HepG2 (cell line): ENCODE data around the gene AIF1. TPM values are rescaled to one million over a fixed set of nuclear protein-coding genes. Genes with fewer than 3 reads are reported as not detected.

ENCODE experiments used
- ATAC-seq: fragments of 200-7000 bp; cut with Tn5 transposase; 3 replicates; pipeline ENCODE4 v1.9.1; 2020; ENCODE audit warnings: mild to moderate bottlenecking, moderate library complexity
- BruUV-seq: library from RNA; stranded (reverse); fragments of 400-500 nt; replicated peaks from 2 replicates; lab custom pipeline; 2021; lab: Mats Ljungman, UMichigan
- CTCF ChIA-PET: fragments of 300-600 bp; formaldehyde crosslinking; extraction: SDS; loops from one replicate; lab custom pipeline; 2021; ENCODE audit warnings: low total read pairs, inconsistent platforms, low intra/inter-chr PET ratio; lab: Yijun Ruan, JAX
- POLR2A ChIA-PET: fragments of 350-600 bp; sonication (Branson Sonifier 250); formaldehyde crosslinking; loops from one replicate; lab custom pipeline; 2020; ENCODE audit warnings: antibody characterized with exemption, inconsistent platforms; lab: Yijun Ruan, JAX
- DNase-seq: peaks from one replicate; pipeline ENCODE4 v3.0.0-alpha.2; 2015; ENCODE audit warnings: low spot score
- FAIRE-seq: peaks from 3 replicates; lab custom pipeline; 2011; peaks lifted over from hg19 to GRCh38; lab: Jason Lieb, UNC
- H2AFZ ChIP-seq: one replicate; pipeline ENCODE4 v1.6.1; 2011; ENCODE audit warnings: low read length, inconsistent platforms
- H3K27ac ChIP-seq: fragments of 300-600 bp; 3 replicates; pipeline ENCODE4 v1.8.0; 2011; ENCODE audit warnings: mixed run types, mild to moderate bottlenecking, mixed read lengths, low read length, inconsistent platforms; ENCODE audit not compliant: insufficient read depth; ENCODE audit errors: extremely low read length
- H3K27me3 ChIP-seq, 2 experiments: fragments of 200-600 bp in 1 of 2; 2 replicates in 1 of 2; 3 replicates in 1 of 2; pipeline versions ENCODE4 v1.6.0 to v1.8.0; 2011; ENCODE audit warnings: low read length in 2 of 2, mild to moderate bottlenecking in 2 of 2, moderate library complexity in 2 of 2, inconsistent platforms in 1 of 2; ENCODE audit not compliant: insufficient read depth in 2 of 2, control insufficient read depth in 1 of 2
- H3K36me3 ChIP-seq, 2 experiments: fragments of 200-600 bp in 1 of 2; replicated peaks in 1 of 2; 2 replicates in 1 of 2; 3 replicates in 1 of 2; pipeline versions ENCODE4 v1.5.1 to v1.8.0; 2011; ENCODE audit warnings: low read length in 2 of 2, inconsistent platforms in 1 of 2; ENCODE audit not compliant: insufficient read depth in 2 of 2, control insufficient read depth in 1 of 2
- H3K4me1 ChIP-seq: 2 replicates; pipeline ENCODE4 v1.5.1; 2012; ENCODE audit warnings: low read length, inconsistent platforms; ENCODE audit not compliant: insufficient read depth
- H3K4me2 ChIP-seq: 2 replicates; pipeline ENCODE4 v1.6.0; 2011; ENCODE audit warnings: low read depth, low read length, inconsistent platforms
- H3K4me3 ChIP-seq, 3 experiments: fragments of 200-600 bp in 1 of 3; sonication (generic), shearing (Covaris generic) in 1 of 3; replicated peaks in 1 of 3; 2 replicates each; pipeline ENCODE4 v1.5.1; 2011 to 2016; ENCODE audit warnings: low read length in 3 of 3, inconsistent platforms in 2 of 3, low read depth in 2 of 3, mild to moderate bottlenecking in 2 of 3, control low read depth in 1 of 3, mixed read lengths in 1 of 3; ENCODE audit not compliant: insufficient read depth in 1 of 3
- H3K79me2 ChIP-seq: one replicate; pipeline ENCODE4 v1.6.1; 2011; ENCODE audit warnings: low read length, inconsistent platforms; ENCODE audit not compliant: insufficient read depth
- H3K9ac ChIP-seq: 2 replicates; pipeline ENCODE4 v1.6.0; 2011; ENCODE audit warnings: mild to moderate bottlenecking, low read depth, low read length, inconsistent platforms; ENCODE audit not compliant: insufficient read depth
- H3K9me3 ChIP-seq: 2 replicates; pipeline ENCODE4 v1.5.1; 2012; ENCODE audit warnings: mild to moderate bottlenecking, low read length
- H4K20me1 ChIP-seq: 2 replicates; pipeline ENCODE4 v1.6.0; 2011; ENCODE audit warnings: inconsistent platforms, mild to moderate bottlenecking, low read length, moderate library complexity; ENCODE audit not compliant: insufficient read depth
- AFF4 ChIP-seq: sonication (generic); formaldehyde crosslinking; IDR thresholded peaks from 2 replicates; pipeline ENCODE4 v1.4.0; 2020; ENCODE audit warnings: missing genetic modification reagents
- AGO2 ChIP-seq: fragments of 200-400 bp; formaldehyde crosslinking; optimal IDR thresholded peaks from 2 replicates; pipeline ENCODE3; 2017; ENCODE audit warnings: mild to moderate bottlenecking, low read depth, low read length, moderate library complexity
- MTF2 ChIP-seq: sonication (generic); formaldehyde crosslinking; IDR thresholded peaks from 2 replicates; pipeline ENCODE4 v1.5.0; 2020; ENCODE audit warnings: missing genetic modification reagents, borderline replicate concordance
- POLR2G ChIP-seq: fragments of 200-400 bp; formaldehyde crosslinking; IDR thresholded peaks from 2 replicates; pipeline ENCODE4 v1.6.1; 2018; ENCODE audit warnings: mild to moderate bottlenecking, low read depth, low read length, moderate library complexity
- RBFOX2 ChIP-seq: fragments of 200-400 bp; formaldehyde crosslinking; IDR thresholded peaks from 2 replicates; pipeline ENCODE4 v1.6.1; 2017; ENCODE audit warnings: low read depth, mild to moderate bottlenecking, low read length
- RBM22 ChIP-seq: fragments of 200-400 bp; formaldehyde crosslinking; optimal IDR thresholded peaks from 2 replicates; pipeline ENCODE3; 2017; ENCODE audit warnings: mild to moderate bottlenecking, low read length, moderate library complexity
- SP4 ChIP-seq: sonication (generic); formaldehyde crosslinking; IDR thresholded peaks from 2 replicates; pipeline ENCODE4 v1.8.1; 2023; ENCODE audit warnings: mild to moderate bottlenecking, missing genetic modification reagents
- SSRP1 ChIP-seq: IDR thresholded peaks from 2 replicates; pipeline ENCODE4 v1.6.1; 2016; ENCODE audit warnings: control low read depth
- ZNF615 ChIP-seq: sonication (generic); formaldehyde crosslinking; IDR thresholded peaks from 2 replicates; pipeline ENCODE4 v1.5.0; 2020; ENCODE audit warnings: mild to moderate bottlenecking, missing genetic modification reagents, borderline replicate concordance
- WGBS: methylation state at CpG from one replicate; pipeline ENCODE4 v1.1.6; 2017; ENCODE audit warnings: low lambda C conversion rate; 5-methylcytosine and 5-hydroxymethylcytosine counted together
- in situ Hi-C: cut with HindIII; loops from 2 replicates; pipeline ENCODE4 v1.10.0; 2017; ENCODE audit warnings: low pct_unique_long_range_greater_than_20kb; ENCODE audit not compliant: extremely low pct_ligation_motif_present
- intact Hi-C: fragments of 100-400 bp; cut with micrococcal nuclease; formaldehyde crosslinking; loops from one replicate; pipeline ENCODE4 v1.10.0; 2022; ENCODE audit not compliant: unreplicated experiment
- polyA plus RNA-seq, 8 experiments: library from polyadenylated mRNA; depleted of rRNA in 3 of 8; stranded (reverse) in 7 of 8; unstranded in 1 of 8; fragments of >200 nt; fragmentation: Illumina TruSeq in 4 of 8; extraction: Trizol in 4 of 8; gene quantifications; 2 replicates each; pipeline versions ENCODE4 v1.2.1 to v1.2.3, GENCODE V29; 2011 to 2016; ENCODE audit warnings: low read depth in 4 of 8, missing spikeins in 1 of 8, mixed read lengths in 1 of 8; ENCODE audit not compliant: insufficient read depth in 1 of 8
- total RNA-seq, 5 experiments: library from RNA; depleted of rRNA; stranded (reverse); fragments of >200 nt; fragmentation: Illumina TruSeq; extraction: Trizol; gene quantifications; 2 replicates each; pipeline ENCODE4 v1.2.3, GENCODE V29; 2016; ENCODE audit warnings: low read depth in 1 of 5

The AIF1 gene
- total and polyA plus RNA-seq, 2 of the 13 experiments (the other 11 are each of a cell fraction or from before 2014, with no cell fraction given), result 1.5 TPM; not detected in 1

- in situ Hi-C loops (no loop called here), intact Hi-C loops (no loop called here)
- no peaks in the 10 kb centered on the region for H3K27me3 ChIP-seq
- WGBS, result 98% methylated on average over 25 of the region's 25 CpGs
- H2AFZ ChIP-seq, result no peak overlapping the region
- ChIA-PET POLR2A (interaction anchor here (1.1 to 2.9 kb wide), 4 partner anchors 9 to 30 kb away, joined by 3 to 11 read pairs (median 7); partner anchors contain the start of genes APOM and C6orf47), CTCF (no interaction called here)
- no peak overlapping the region for H3K9ac ChIP-seq
- peaks cover 76 to 100% of the 10 kb centered on the region in 2 experiments for H3K36me3 ChIP-seq
- H3K4me3 ChIP-seq, result no peak overlapping the region
- no peak overlapping the region for H3K4me2 ChIP-seq
- TF ChIP-seq MTF2 (CRISPR knock-in tag), result no peak
- TF ChIP-seq RBFOX2, result peak; percentile 54
- TF ChIP-seq AFF4, result no peak
- 0 out of 2 replicates have a peak, but pooled peaks have one; percentile 36 for TF ChIP-seq SP4 (CRISPR knock-in tag)
- peak; percentile 53; the same call in 1 of the 2 replicates for TF ChIP-seq POLR2G
- TF ChIP-seq ZNF615 (CRISPR knock-in tag), result no peak
- TF ChIP-seq AGO2, result peak; percentile 18
- TF ChIP-seq RBM22, result peak; percentile 81
- TF ChIP-seq SSRP1 (CRISPR knock-in tag), result 0 out of 2 replicates have a peak, but pooled peaks have one; percentile 49
- FAIRE-seq, result no peak
- H4K20me1 ChIP-seq, result 0 out of 2 replicates have a peak, but pooled peaks cover 2% of the 10 kb centered on the region
- H3K27ac ChIP-seq, result no peak overlapping the region
- no peaks in the 10 kb centered on the region for H3K9me3 ChIP-seq
- no peak for DNase-seq
- no peaks in the 10 kb centered on the region for H3K4me1 ChIP-seq
- no peak for ATAC-seq
- H3K79me2 ChIP-seq, result no peaks in the 10 kb centered on the region
- no TSS peak for BruUV-seq
Measured at GRCh38 chr6:31630177-31630934, 15.3 kb downstream of the AIF1 start.
